Airway epithelial cell (primary cell): ENCODE measurements around the gene AFG3L2. TPM values are rescaled to one million over a fixed set of nuclear protein-coding genes. Genes with fewer than 3 reads are reported as not detected.

ENCODE experiments used
- total RNA-seq: library from RNA; depleted of rRNA; stranded (reverse); fragments of >200 nt; gene quantifications from 2 replicates; pipeline ENCODE4 v1.2.3, GENCODE V29; 2015

AFG3L2 gene
- total RNA-seq = 51.3 and 57.4 TPM in 2 replicates

GRCh38 chr18:12376754-12377555 is at the start of gene AFG3L2:
TSS of gene AFG3L2 (minus strand) at chr18:12377227. CDS start at chr18:12377082, 145 bp downstream.

GRCh38 chr18:12307701-12308385 is 69.2 kb downstream of the AFG3L2 start, which contains the start of gene TUBB6:
TSS of gene TUBB6 (plus strand) at chr18:12308241. CDS start at chr18:12308293, 52 bp downstream.

Other genes starting within 250 kb of the AFG3L2 start
- gene CIDEA, start 122.9 kb downstream of the AFG3L2 start, total RNA-seq = 2.5 and 3.0 TPM in 2 replicates
- gene TUBB6, start 69.0 kb downstream of the AFG3L2 start, total RNA-seq = 493 and 746 TPM in 2 replicates
- 0.23 and 2.0 TPM in 2 replicates for gene PRELID3A, start 30.7 kb upstream of the AFG3L2 start, total RNA-seq